ENCODE results near the gene MRS2. TPM values are rescaled to one million over a fixed set of nuclear protein-coding genes. Genes with fewer than 3 reads are reported as not detected.

MRS2 gene
- total RNA-seq, 1 experiment from 2014 or later: 85.8 TPM

DNA sequence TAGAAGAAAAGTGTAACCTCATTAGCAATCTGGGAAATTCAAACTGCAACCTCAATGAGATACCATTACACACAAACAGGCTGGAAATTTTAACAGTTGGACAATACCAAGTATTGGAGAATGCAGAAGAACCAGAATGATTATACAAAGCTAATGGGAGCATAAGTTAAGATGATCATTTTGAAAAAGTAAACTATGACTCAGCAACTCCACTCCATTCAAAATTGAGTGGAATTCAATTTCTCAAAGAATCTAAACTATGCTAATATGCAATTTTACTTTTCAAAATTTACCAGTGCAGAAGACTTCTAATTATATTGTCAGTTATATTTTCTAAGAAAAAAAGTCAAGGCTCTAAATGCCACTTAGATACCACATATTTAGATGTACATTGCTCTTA lies 69.4 kb downstream of the MRS2 start:
- TF ChIP-seq CTCF (conservative IDR thresholded peaks at IDR 0.05): no peak
- no peak overlapping the region for H2AK5ac ChIP-seq (ENCODE audit: insufficient read length, low read length)
- no peaks in the 10 kb centered on the region for H3K23me2 ChIP-seq (ENCODE audit: insufficient read length, low read depth, low read length, poor library complexity, severe bottlenecking)
- H2BK15ac ChIP-seq (ENCODE audit: low read depth, low read length): no peak overlapping the region
- no peaks in the 10 kb centered on the region for H3K79me2 ChIP-seq (ENCODE audit: insufficient read depth, low read length)
- H3K4me1 ChIP-seq (ENCODE audit: insufficient read depth, low read length): no peaks in the 10 kb centered on the region
- H3K56ac ChIP-seq (ENCODE audit: insufficient read length, low read depth, low read length): no peak overlapping the region
- Mint-ChIP-seq H3K4me3 (no peak overlapping the region), H3K36me3 (ENCODE audit: insufficient read depth in 1 of 3, low read depth in 3 of 3) (no peaks in the 10 kb centered on the region), H3K4me1 (no peaks in the 10 kb centered on the region), H3K9me3 (no peaks in the 10 kb centered on the region), H3K27me3 (ENCODE audit: low read depth) (no peaks in the 10 kb centered on the region), H3K27ac (no peak overlapping the region)
- no peak overlapping the region for H2BK5ac ChIP-seq (ENCODE audit: insufficient read length, low read length)
- no peak overlapping the region for H2BK12ac ChIP-seq (ENCODE audit: insufficient read length, low read depth, low read length)
- no peak overlapping the region for H4K5ac ChIP-seq (ENCODE audit: insufficient read length, low read depth, low read length)
- H3K14ac ChIP-seq (ENCODE audit: insufficient read depth, low read length): no peak overlapping the region
- no peak overlapping the region for H3T11ph ChIP-seq (ENCODE audit: low read length)
- H4K20me1 ChIP-seq (ENCODE audit: control insufficient read depth, insufficient read depth, insufficient read length): no peaks in the 10 kb centered on the region
- no peak overlapping the region for H3K27ac ChIP-seq (ENCODE audit: insufficient read length, low read depth, low read length)
- no peak overlapping the region for H2BK120ac ChIP-seq (ENCODE audit: low read depth, low read length, poor library complexity, severe bottlenecking)
- no peak overlapping the region for H3K4me2 ChIP-seq (ENCODE audit: insufficient read depth, insufficient read length, low read length)
- no peaks in the 10 kb centered on the region for H3K79me1 ChIP-seq (ENCODE audit: insufficient read depth, low read depth, low read length, poor library complexity, severe bottlenecking)
- no peaks in the 10 kb centered on the region for H3K27me3 ChIP-seq (ENCODE audit: insufficient read depth, low read length)
- H3K18ac ChIP-seq (ENCODE audit: insufficient read length, low read depth, low read length): no peak overlapping the region
- no peaks in the 10 kb centered on the region for H3K9me3 ChIP-seq (ENCODE audit: control insufficient read depth, low read depth, low read length)
- no peak overlapping the region for H4K8ac ChIP-seq (replicated peaks; ENCODE audit: insufficient read length, low read depth, low read length)
- no peak overlapping the region for H2BK20ac ChIP-seq (ENCODE audit: low read depth, low read length, poor library complexity, severe bottlenecking)
- H3K23ac ChIP-seq (ENCODE audit: insufficient read length, low read depth, low read length): no peak overlapping the region
- no peak overlapping the region for H3K9ac ChIP-seq (ENCODE audit: extremely low read depth, insufficient read length, low read length)
- DNase-seq: no peak
- no peak overlapping the region for H2AFZ ChIP-seq (ENCODE audit: low read length)
- H4K91ac ChIP-seq (ENCODE audit: insufficient read length, low read depth, low read length): no peak overlapping the region
- no peak overlapping the region for H3K4ac ChIP-seq (ENCODE audit: low read depth, low read length)

Other genes starting within 250 kb of the MRS2 start
- 0.57 and 0.59 TPM in 2 replicates for gene DCDC2, start 44.9 kb upstream of the MRS2 start, total RNA-seq (2021)
- gene GPLD1, start 86.6 kb downstream of the MRS2 start, total RNA-seq (2021): 7.5 and 8.0 TPM in 2 replicates
- 5.2 and 5.4 TPM in 2 replicates for gene ALDH5A1, start 92.0 kb downstream of the MRS2 start, total RNA-seq (2021)
- gene KIAA0319, start 243.3 kb downstream of the MRS2 start, total RNA-seq (2021): 0.28 and 0.31 TPM in 2 replicates

All from H9 (cell line).